ENCODE measurements around the gene TRIP13. TPM values are rescaled to one million over a fixed set of nuclear protein-coding genes. Genes with fewer than 3 reads are reported as not detected.

The TRIP13 gene
- total and polyA plus RNA-seq, 9 of the 15 experiments (the other 6 are each of a cell fraction or from before 2014, with no cell fraction given) = 24.1 to 116 (median 53.2) TPM

GRCh38 chr5:963673-964531 is 71.2 kb downstream of the TRIP13 start (continued):
- no peak for TF ChIP-seq TSHZ1 (CRISPR knock-in tag; IDR thresholded peaks at IDR 0.05)
- TF ChIP-seq THAP12 (CRISPR knock-in tag; IDR thresholded peaks at IDR 0.05) = 0 out of 2 replicates have a peak, but pooled peaks have one; percentile 16
- no peak for TF ChIP-seq ZNF324 (CRISPR knock-in tag; IDR thresholded peaks at IDR 0.05)
- no peak for TF ChIP-seq ZNF699 (CRISPR knock-in tag; IDR thresholded peaks at IDR 0.05; ENCODE audit: insufficient replicate concordance)
- TF ChIP-seq RFX7 (CRISPR knock-in tag; IDR thresholded peaks at IDR 0.05) = no peak
- TF ChIP-seq MTF1 (CRISPR knock-in tag; IDR thresholded peaks at IDR 0.05; ENCODE audit: borderline replicate concordance) = no peak
- peak; percentile 66 for TF ChIP-seq CREM (IDR thresholded peaks at IDR 0.05; ENCODE audit: low read depth)
- peak; percentile 57; the same call in 1 of the 2 replicates for TF ChIP-seq ESRRA (IDR thresholded peaks at IDR 0.05; ENCODE audit: borderline replicate concordance, low read depth)
- no peak for TF ChIP-seq MBD2 (IDR thresholded peaks at IDR 0.05; ENCODE audit: borderline replicate concordance, low read depth)
- TF ChIP-seq MXI1 (IDR thresholded peaks at IDR 0.05; ENCODE audit: low read depth, low read length) = no peak
- no peak for TF ChIP-seq BACH1 (tag; IDR thresholded peaks at IDR 0.05)
- TF ChIP-seq NR0B1 (IDR thresholded peaks at IDR 0.05; ENCODE audit: partially characterized antibody) = no peak
- TF ChIP-seq ZBED1 (IDR thresholded peaks at IDR 0.05) = no peak
- TF ChIP-seq CGGBP1 (CRISPR knock-in tag; IDR thresholded peaks at IDR 0.05) = no peak
- no peak for TF ChIP-seq E2F5 (CRISPR knock-in tag; IDR thresholded peaks at IDR 0.05)

All from K562 (cell line).